Measurements from ENCODE around the gene TMEM116.
"Not testable (repeated sequence)": the region's sequence is repeated elsewhere in the genome, so short reads cannot be mapped to it uniquely, and the experiment has no call there.

TMEM116 gene

GRCh38 chr12:112008918-112009317, 4.0 kb downstream of the TMEM116 start:
- DNase-seq: no peak

- DNase-seq: no peak
Observed at GRCh38 chr12:112007945-112008344, 5.0 kb downstream of the TMEM116 start.

GRCh38 chr12:112005419-112006395, 7.3 kb downstream of the TMEM116 start:
- peak; percentile 11 for DNase-seq

- DNase-seq: no peak
Observed at GRCh38 chr12:112004041-112004440, 8.9 kb downstream of the TMEM116 start.

- peak; percentile 31 for DNase-seq
Observed at GRCh38 chr12:112001576-112001975, 11.4 kb downstream of the TMEM116 start.

GRCh38 chr12:112000820-112001219, 12.1 kb downstream of the TMEM116 start:
- DNase-seq: no peak

- not testable (repeated sequence) for DNase-seq
Observed at GRCh38 chr12:111999129-111999528, 13.8 kb downstream of the TMEM116 start.

- DNase-seq: no peak
Observed at GRCh38 chr12:111998015-111998414, 14.9 kb downstream of the TMEM116 start.

GRCh38 chr12:111997300-111997699, 15.7 kb downstream of the TMEM116 start:
- DNase-seq: no peak

- DNase-seq: no peak
Observed at GRCh38 chr12:111995782-111996480, 17.0 kb downstream of the TMEM116 start.

- DNase-seq: peak; percentile 62
Observed at GRCh38 chr12:111994211-111995111, 18.5 kb downstream of the TMEM116 start.

- no peak for DNase-seq
Observed at GRCh38 chr12:111993292-111994150, 19.4 kb downstream of the TMEM116 start.

- no peak for DNase-seq
Observed at GRCh38 chr12:111992464-111992863, 20.5 kb downstream of the TMEM116 start.

- DNase-seq: no peak
Observed at GRCh38 chr12:111991946-111992345, 21.0 kb downstream of the TMEM116 start.

GRCh38 chr12:111991535-111991934, 21.4 kb downstream of the TMEM116 start:
- no peak for DNase-seq

GRCh38 chr12:111984820-111985219, 28.1 kb downstream of the TMEM116 start:
- DNase-seq: no peak

- no peak for DNase-seq
Observed at GRCh38 chr12:111981987-111982386, 31.0 kb downstream of the TMEM116 start.

- no peak for DNase-seq
Observed at GRCh38 chr12:111980598-111980997, 32.4 kb downstream of the TMEM116 start.

- no peak for DNase-seq
Observed at GRCh38 chr12:111978545-111978944, 34.4 kb downstream of the TMEM116 start.

GRCh38 chr12:111976860-111977259, 36.1 kb downstream of the TMEM116 start:
- DNase-seq: no peak

- DNase-seq: no peak
Observed at GRCh38 chr12:111976291-111976690, 36.7 kb downstream of the TMEM116 start.

Measured in suppressor macrophage treated with lipopolysaccharide for 4 hours (primary cell).